Activated T-cell treated with anti-CD3 and anti-CD28 coated beads, Interleukin-2, amount 50 U/mL, for 72 hours (primary cell): ENCODE results near the gene JAZF1. TPM values are rescaled to one million over a fixed set of nuclear protein-coding genes. Genes with fewer than 3 reads are reported as not detected.

Source experiments
- ATAC-seq, 2 donors: fragments of 150-1000 bp; cut with Tn5 transposase; replicated peaks in 1 of 2; 2 replicates each; pipeline ENCODE4 v1.10.0; 2021; ENCODE audit warnings: moderate library complexity in 2 of 2, mild to moderate bottlenecking in 1 of 2
- DNase-seq, 2 donors: peaks; one replicate each; pipeline ENCODE4 v3.0.0; 2021 to 2022; ENCODE audit warnings: mixed read lengths in 1 of 2
- H3K27ac Mint-ChIP-seq: one replicate; pipeline ENCODE4 v1.8.0; 2022; ENCODE audit warnings: mild to moderate bottlenecking, moderate library complexity, mixed read lengths
- H3K27me3 Mint-ChIP-seq: one replicate; pipeline ENCODE4 v1.8.0; 2022; ENCODE audit warnings: low read depth, mixed read lengths
- H3K36me3 Mint-ChIP-seq, 2 donors: one replicate each; pipeline ENCODE4 v1.8.0; 2022; ENCODE audit warnings: mixed read lengths in 2 of 2, mild to moderate bottlenecking in 1 of 2; ENCODE audit not compliant: insufficient read depth in 2 of 2
- H3K4me1 Mint-ChIP-seq: one replicate; pipeline ENCODE4 v1.8.0; 2022; ENCODE audit warnings: low read depth, mixed read lengths
- H3K4me3 Mint-ChIP-seq, 2 donors: one replicate each; pipeline ENCODE4 v1.8.0; 2022; ENCODE audit warnings: mild to moderate bottlenecking in 2 of 2, mixed read lengths in 2 of 2, moderate library complexity in 2 of 2
- H3K9me3 Mint-ChIP-seq, 2 donors: one replicate each; pipeline ENCODE4 v1.8.0; 2022; ENCODE audit warnings: mixed read lengths in 2 of 2
- total RNA-seq, 2 donors: library from RNA; stranded (reverse); gene quantifications; one replicate each; pipeline ENCODE4 v1.2.3, GENCODE V29; 2022

Gene JAZF1
- total RNA-seq, 2 donors from 2014 or later: 4.3 to 7.9 TPM

DNA sequence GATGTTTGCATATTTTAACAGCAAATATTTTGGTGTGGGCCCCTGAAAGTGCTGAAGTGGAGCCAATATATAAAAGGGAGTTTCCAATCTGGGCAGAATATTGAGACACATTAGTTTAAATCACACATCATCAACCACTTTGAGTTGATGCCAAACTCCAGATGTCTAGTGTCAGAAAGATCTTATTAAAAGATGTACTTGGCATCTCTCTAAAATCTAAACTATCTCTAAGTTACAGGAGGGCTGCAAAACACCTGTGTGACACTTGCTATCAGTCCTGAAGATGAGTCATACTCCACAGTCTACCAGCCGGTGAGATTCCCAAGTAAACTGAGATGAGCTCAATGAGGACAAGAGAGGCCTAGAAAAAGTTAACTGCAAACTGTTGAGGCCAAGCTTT is 11.4 kb downstream of the JAZF1 start:
- H3K9me3 Mint-ChIP-seq: no peaks in the 10 kb centered on the region
- H3K27me3 Mint-ChIP-seq: no peaks in the 10 kb centered on the region
- H3K4me1 Mint-ChIP-seq: peaks cover 18% of the 10 kb centered on the region
- no peaks in the 10 kb centered on the region for H3K36me3 Mint-ChIP-seq
- peak overlapping the region in 1 of 2 donors; percentile 22 for H3K4me3 Mint-ChIP-seq
- DNase-seq (no peak), ATAC-seq (no peak)
- H3K27ac Mint-ChIP-seq: no peak overlapping the region

DNA sequence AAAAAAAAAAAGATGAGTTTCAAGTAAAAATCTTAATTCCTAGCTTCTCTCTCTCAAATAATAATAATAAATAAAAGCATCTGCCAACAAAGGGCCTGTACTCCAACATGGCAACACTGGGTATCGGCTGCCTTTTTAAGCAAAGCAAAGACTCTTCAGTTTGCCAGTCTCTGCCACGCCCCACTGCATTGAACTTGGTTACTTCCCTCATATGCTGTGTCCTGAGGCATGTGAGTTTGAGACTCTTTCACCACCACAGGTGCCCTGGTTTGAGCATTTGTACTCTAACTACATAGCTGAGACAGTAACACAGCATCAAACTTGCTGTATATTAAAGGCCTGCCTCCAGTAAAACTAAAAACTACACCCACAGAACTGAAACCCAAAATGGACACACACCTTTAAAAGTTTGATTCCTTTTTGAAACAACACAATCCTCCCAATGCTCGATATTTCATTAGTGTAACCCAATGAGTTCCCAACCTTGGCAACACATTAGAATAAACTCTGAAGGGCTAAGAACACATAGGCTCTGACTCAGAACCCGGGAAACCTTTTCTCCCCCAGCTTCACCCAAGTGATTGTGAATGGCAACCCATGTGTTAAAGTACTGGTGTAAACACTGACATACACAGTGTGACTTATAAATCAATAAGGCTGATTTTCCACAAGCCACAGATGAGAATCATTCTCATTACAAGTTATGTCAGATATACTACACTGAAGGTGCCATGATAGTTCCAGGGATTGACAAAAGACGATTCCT is 12.0 kb downstream of the JAZF1 start:
- Mint-ChIP-seq H3K27ac (no peak overlapping the region), H3K9me3 (no peaks in the 10 kb centered on the region), H3K4me3 (no peak overlapping the region), H3K36me3 (no peaks in the 10 kb centered on the region), H3K4me1 (peaks cover 18% of the 10 kb centered on the region), H3K27me3 (no peaks in the 10 kb centered on the region)
- peak in 1 of 2 donors; percentile 57 for ATAC-seq
- no peak for DNase-seq

DNA sequence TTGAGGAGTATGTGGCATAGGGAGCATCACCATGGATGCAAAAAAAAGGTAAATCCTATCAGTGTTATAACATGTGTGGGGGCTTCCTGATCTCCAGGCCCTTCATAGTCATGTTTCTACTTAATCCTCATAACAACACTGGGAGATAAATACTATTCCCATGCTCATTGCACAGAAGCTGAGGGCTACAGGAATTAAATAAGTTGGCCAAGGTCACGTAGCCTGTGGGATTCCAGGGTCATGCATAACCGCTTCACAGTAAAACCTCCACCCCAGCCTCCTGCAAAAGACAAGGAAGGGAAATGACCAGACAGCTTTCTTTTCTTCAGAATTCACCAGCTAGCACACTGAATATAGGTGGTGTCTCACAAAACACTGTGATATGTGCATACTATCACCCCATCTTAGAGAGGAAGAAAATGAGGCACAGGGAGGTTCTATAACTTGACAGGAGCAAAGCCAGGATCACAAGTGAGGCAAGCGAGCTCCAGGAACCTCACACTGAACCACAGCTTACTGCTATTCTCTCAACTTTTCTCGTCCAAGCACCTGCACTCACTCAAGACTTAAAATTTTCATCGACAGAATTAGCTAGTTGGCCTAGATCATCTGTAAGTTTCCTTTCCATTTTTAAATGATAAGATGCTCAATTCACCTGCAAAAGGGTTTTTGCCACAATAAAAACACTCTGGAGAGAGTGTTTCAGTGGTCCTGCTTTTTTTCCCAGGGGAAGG is 13.4 kb downstream of the JAZF1 start:
- H3K9me3 Mint-ChIP-seq: no peaks in the 10 kb centered on the region
- no peaks in the 10 kb centered on the region for H3K36me3 Mint-ChIP-seq
- H3K4me3 Mint-ChIP-seq: no peak overlapping the region
- no peak overlapping the region for H3K27ac Mint-ChIP-seq
- no peak for ATAC-seq
- H3K27me3 Mint-ChIP-seq: no peaks in the 10 kb centered on the region
- no peak for DNase-seq
- peaks cover 18% of the 10 kb centered on the region for H3K4me1 Mint-ChIP-seq

DNA sequence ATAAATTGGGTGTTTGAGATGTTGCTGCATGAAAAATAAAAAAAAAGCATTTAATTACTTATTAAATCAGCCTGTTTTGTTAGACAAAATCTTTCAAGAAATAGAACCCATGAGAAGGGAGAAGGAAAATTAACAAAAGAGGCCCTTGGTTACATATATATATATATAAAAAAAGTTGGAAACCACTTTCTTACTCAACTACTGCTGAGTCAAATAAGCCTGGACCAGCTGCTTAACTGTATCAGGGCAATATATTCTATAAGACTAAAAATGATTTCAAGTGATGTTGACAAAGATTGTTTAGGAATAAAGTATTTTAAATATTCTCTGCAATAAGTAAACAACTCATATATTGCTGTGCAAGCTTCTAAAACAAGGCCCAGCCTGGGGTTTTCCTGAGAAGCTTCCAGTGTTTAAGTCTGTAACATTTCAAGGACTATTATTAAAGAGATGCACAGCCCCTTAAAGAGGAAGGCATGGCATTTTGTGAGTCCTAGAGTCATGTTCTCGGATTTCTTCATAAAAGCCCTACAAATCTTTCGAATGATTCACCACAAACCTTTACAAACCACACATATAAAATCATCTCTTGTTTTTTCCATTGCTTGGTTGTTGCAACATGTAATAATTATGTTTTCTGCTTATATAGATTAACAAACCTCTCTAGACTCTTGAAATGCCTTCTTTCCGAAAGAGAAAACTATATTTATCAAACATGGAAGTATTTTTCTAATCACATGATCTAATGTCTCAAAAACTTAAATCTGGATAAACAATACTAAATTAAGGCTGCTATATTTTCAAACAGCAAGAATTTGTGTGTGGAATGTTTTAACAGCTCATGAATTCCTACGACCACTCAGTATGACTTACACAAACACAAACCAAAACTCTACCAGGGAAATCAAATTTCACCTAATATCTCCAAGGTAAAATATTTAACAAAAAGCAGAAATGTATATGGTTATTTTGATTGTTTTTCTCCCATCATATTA is 14.3 kb downstream of the JAZF1 start:
- no peak for DNase-seq
- no peaks in the 10 kb centered on the region for H3K36me3 Mint-ChIP-seq
- no peak overlapping the region for H3K4me3 Mint-ChIP-seq
- H3K27ac Mint-ChIP-seq: no peak overlapping the region
- no peaks in the 10 kb centered on the region for H3K27me3 Mint-ChIP-seq
- peaks cover 18% of the 10 kb centered on the region for H3K4me1 Mint-ChIP-seq
- ATAC-seq: no peak
- H3K9me3 Mint-ChIP-seq: no peaks in the 10 kb centered on the region

DNA sequence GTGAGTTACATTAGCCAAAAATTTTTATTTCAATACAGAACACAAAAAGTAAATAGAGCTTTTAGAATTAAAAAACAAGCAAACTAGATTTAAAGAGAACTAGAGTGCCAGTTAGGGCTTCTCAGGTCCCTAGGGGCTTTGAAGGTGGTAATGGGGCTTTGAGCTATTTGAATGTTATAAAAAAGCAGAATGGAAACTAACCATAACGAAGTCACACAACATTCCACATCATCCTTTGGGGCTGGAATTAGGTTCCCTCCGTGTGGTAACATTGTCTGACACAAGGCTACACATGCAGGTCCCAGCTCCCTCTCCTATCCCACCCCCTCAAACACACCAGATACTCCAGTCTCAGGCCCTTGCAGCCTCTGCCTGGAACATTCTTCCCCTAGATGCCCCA is 15.3 kb downstream of the JAZF1 start:
- ATAC-seq (no peak), DNase-seq (no peak)
- Mint-ChIP-seq H3K9me3 (no peaks in the 10 kb centered on the region), H3K4me1 (peaks cover 18% of the 10 kb centered on the region), H3K36me3 (no peaks in the 10 kb centered on the region), H3K4me3 (no peak overlapping the region), H3K27ac (no peak overlapping the region), H3K27me3 (no peaks in the 10 kb centered on the region)

DNA sequence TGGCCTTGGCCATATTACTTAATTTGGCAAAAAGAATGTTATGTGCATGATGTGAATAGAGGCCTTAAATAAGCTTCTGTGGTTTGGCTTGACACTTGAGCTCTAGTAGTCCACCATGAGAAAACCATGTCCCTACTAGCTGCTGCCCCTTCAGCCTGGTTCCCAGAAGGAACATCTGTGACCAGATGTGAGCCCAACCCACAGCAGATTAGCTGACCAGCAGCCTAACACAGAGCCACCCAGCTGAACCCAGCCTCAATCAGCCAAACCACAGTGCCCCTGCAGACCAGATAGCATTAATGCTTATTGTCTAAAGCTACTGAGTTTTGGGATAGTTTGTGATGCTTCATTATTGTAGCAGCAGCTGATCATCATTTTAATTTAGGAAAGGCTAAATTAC is 16.6 kb downstream of the JAZF1 start:
- DNase-seq (no peak), ATAC-seq (no peak)
- Mint-ChIP-seq H3K27ac (no peak overlapping the region), H3K4me3 (no peak overlapping the region), H3K4me1 (peaks cover 13% of the 10 kb centered on the region), H3K9me3 (no peaks in the 10 kb centered on the region), H3K36me3 (no peaks in the 10 kb centered on the region), H3K27me3 (no peaks in the 10 kb centered on the region)

DNA sequence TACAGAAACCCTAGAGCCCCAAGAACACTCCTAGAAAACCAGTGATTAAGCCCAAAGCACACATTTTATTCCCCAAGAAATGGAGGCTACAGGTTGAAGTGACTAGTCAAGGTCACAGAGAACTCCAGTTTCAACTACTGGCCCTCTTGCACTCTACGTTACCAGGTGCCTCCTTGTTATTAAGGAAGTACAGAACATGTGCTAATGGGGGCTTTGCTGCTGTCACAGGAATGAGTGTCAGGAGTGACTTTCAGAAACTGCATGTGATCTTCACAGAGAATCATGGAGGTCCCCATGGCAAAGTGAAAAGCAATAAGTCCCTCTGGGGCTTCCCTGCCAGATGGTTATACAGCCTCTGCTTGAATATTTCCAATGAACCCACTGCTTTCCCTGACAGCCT is 19.3 kb downstream of the JAZF1 start:
- H3K27me3 Mint-ChIP-seq: peaks cover 13% of the 10 kb centered on the region

DNA sequence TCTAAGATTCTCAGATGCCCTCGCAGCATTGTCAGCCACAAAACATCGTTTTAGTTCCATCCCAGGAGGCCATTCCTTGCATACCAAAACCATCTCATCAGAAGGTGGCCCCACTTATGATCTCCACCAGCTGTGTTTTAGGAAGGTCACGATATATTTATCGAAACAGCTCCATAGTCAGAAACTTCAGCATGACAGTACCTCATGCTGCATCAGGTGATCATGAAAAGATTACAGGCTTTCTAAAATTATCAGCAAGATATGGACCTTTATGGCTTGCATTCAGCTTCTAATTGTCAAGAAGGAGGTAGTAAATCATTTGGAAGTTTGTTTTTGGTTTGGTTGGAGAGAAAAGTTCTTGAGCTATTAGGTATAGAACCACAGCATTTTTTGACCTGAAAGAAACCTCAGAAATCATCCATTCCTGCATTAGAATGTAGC is 20.0 kb downstream of the JAZF1 start:
- ATAC-seq: no peak
- DNase-seq: no peak
- H3K4me3 Mint-ChIP-seq: no peak overlapping the region
- peaks cover 24% of the 10 kb centered on the region for H3K4me1 Mint-ChIP-seq
- H3K27ac Mint-ChIP-seq: no peak overlapping the region
- no peaks in the 10 kb centered on the region for H3K36me3 Mint-ChIP-seq
- no peaks in the 10 kb centered on the region for H3K9me3 Mint-ChIP-seq
- peaks cover 17% of the 10 kb centered on the region for H3K27me3 Mint-ChIP-seq

More for the DNA sequence above, 19.3 kb downstream of the JAZF1 start:
- Mint-ChIP-seq H3K9me3 (no peaks in the 10 kb centered on the region), H3K27ac (no peak overlapping the region), H3K4me3 (no peak overlapping the region), H3K4me1 (peaks cover 18% of the 10 kb centered on the region), H3K36me3 (no peaks in the 10 kb centered on the region)
- no peak for ATAC-seq
- no peak for DNase-seq

DNA sequence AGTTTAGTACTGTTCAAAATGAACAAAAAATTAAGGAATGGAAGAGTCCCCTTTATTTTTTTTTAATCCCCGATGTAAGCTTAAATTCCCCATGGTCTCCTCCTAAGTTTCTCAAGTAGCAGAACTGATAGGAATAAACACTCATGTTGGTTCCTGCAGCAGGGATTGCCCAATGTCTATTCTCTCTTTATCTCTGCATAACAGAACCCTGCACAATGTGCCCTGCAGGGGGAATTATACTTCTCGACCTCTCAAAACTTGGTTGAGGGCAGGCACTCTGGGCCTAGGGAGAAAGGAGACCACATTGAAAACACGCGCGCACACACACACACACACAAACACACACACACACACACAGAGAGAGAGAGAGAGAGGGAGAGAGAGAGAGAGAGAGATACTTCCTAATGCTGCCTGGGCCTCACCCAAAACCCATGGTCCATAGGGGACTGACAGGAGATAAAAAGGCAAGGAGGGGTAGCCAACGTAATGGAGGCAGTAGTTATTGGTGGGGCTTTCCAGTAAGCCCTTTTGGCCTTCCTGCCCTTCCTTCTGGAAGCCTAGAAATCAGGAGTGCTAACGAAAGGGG is 22.7 kb downstream of the JAZF1 start:
- Mint-ChIP-seq H3K4me1 (peaks cover 44% of the 10 kb centered on the region), H3K9me3 (peaks cover 0 to 4% of the 10 kb centered on the region in 2 donors), H3K27ac (no peak overlapping the region), H3K36me3 (no peaks in the 10 kb centered on the region), H3K4me3 (no peak overlapping the region), H3K27me3 (peaks cover 22% of the 10 kb centered on the region)
- DNase-seq (no peak), ATAC-seq (no peak)

DNA sequence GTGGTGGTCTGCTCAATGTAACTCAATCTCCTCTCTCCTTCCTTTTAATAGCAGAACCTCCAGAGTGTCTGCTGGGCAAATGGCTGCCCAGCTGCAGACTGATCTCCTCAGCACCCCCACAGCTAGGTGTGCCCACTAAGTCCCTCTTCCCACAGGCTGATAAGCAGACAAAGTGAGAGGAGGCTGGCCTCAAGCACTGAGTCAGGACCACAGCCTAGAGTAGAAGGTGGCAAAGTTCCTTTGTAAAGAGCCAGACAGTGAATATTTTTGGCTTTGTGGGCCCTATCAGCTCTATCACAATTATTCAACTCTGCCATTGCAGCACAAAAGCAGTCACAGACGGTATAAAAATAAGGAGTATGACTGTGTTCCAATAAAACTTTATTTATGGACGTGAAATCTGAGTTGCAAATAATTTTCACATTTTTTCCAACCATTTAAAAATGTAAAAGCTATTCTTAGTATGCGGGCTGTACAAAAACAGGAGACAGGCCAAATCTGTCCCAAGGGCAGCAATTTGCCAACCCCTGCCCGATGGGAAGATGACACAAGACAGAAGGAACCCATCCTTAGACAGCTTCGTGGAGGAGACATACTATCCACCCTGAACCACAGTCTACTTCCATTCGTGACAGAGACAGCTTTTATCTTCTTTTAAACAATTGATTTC is 23.4 kb downstream of the JAZF1 start:
- Mint-ChIP-seq H3K36me3 (peaks cover 0 to 2% of the 10 kb centered on the region in 2 donors), H3K27ac (no peak overlapping the region), H3K4me3 (no peak overlapping the region), H3K27me3 (peaks cover 22% of the 10 kb centered on the region), H3K4me1 (peaks cover 51% of the 10 kb centered on the region), H3K9me3 (peaks cover 2 to 4% of the 10 kb centered on the region in 2 donors)
- no peak for ATAC-seq
- DNase-seq: no peak

DNA sequence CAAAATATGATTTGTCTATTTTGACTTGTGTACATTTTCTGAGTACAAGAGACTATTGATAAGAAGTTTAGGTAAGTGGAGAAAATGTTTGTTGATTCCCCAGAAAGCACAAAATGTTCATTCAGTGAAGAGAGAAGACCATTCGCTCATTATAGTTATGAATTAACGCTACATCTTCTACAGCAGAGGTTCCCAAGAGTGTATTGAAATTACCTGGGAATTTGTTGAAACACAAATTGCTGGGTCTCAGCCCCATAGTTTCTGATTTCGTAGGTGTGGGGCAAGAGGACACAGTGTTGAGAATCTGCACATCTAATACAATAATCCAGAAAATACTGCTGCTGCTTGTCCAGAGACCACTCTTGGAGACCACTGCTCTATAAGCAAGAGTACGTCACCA is 24.2 kb downstream of the JAZF1 start:
- Mint-ChIP-seq H3K4me1 (peaks cover 58% of the 10 kb centered on the region), H3K9me3 (peaks cover 2 to 4% of the 10 kb centered on the region in 2 donors), H3K4me3 (no peak overlapping the region), H3K36me3 (peaks cover 0 to 2% of the 10 kb centered on the region in 2 donors), H3K27me3 (peaks cover 22% of the 10 kb centered on the region), H3K27ac (no peak overlapping the region)
- ATAC-seq (no peak), DNase-seq (no peak)

DNA sequence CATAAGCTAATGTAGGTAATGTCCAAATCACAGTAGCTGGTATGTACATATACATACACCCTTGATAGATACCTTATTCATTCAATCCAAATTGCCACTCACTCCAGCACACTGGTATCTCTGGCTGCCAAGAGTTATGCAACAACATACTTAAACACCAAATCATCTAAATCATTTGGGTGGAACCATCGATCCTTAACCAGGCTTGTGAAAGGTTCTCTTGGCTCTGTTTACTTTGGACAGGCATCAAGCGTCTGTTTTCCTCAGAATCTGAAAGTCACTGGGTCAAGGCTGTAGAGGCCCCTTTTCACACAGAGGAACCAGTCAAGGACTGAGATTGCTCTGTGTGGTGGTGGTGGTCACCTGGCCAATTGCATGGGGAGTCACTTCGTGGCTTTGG is 24.6 kb downstream of the JAZF1 start:
- peak overlapping the region in 1 of 2 donors; percentile 74 for H3K4me3 Mint-ChIP-seq
- DNase-seq (no peak), ATAC-seq (no peak)
- no peak overlapping the region for H3K27ac Mint-ChIP-seq
- peaks cover 0 to 2% of the 10 kb centered on the region in 2 donors for H3K36me3 Mint-ChIP-seq
- peaks cover 2 to 4% of the 10 kb centered on the region in 2 donors for H3K9me3 Mint-ChIP-seq
- peaks cover 58% of the 10 kb centered on the region for H3K4me1 Mint-ChIP-seq
- H3K27me3 Mint-ChIP-seq: peaks cover 22% of the 10 kb centered on the region
